Peyer's patch (tissue), 4 donors: ENCODE results near the gene RLN3.

ENCODE experiments used
- CTCF ChIP-seq, 6 experiments: fragments of 450-650 bp in 4 of 6; fragments of 200-600 bp in 2 of 6; sonication (generic) in 1 of 6; IDR thresholded peaks; one replicate each; pipeline ENCODE4 v1.5.1; 2017 to 2019; ENCODE audit warnings: antibody characterized with exemption in 6 of 6, mild to moderate bottlenecking in 3 of 6, moderate library complexity in 1 of 6
- POLR2A ChIP-seq, 2 donors: fragments of 450-650 bp; IDR thresholded peaks; one replicate each; pipeline ENCODE4 v1.5.1; 2017; ENCODE audit warnings: antibody characterized with exemption in 2 of 2, mild to moderate bottlenecking in 2 of 2, moderate library complexity in 2 of 2

GRCh38 chr19:13982773-13983172, 45.2 kb upstream of the RLN3 start:
- TF ChIP-seq CTCF (IDR thresholded peaks at IDR 0.05) = no peak
- TF ChIP-seq POLR2A (IDR thresholded peaks at IDR 0.05) = no peak
